Measurements from ENCODE around the gene TNFSF9.

The TNFSF9 gene

DNA sequence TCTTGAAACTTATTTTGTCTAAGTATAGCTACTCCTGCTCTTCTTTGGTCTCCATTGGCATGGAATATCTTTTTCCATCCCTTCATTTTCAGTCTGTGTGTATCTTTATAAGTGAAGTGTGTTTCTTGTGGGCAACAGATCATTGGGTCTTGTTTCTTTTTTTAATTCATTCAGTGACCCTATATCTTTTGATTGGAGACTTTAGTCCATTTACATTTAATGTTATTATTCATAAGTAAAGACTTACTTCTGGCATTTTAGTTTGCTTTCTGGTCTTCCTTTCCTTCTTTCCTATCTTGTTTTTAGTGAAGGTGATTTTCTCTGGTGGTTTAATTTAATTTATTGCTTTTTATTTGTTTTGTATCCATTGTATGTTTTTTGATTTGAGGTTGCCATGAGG is 40.3 kb downstream of the TNFSF9 start:
- Histone ChIP-seq H3K4me1 (no peaks in the 10 kb centered on the region), H3K4me2 (ENCODE audit: low read length) (no peak overlapping the region), H3K79me2 (no peaks in the 10 kb centered on the region)

DNA sequence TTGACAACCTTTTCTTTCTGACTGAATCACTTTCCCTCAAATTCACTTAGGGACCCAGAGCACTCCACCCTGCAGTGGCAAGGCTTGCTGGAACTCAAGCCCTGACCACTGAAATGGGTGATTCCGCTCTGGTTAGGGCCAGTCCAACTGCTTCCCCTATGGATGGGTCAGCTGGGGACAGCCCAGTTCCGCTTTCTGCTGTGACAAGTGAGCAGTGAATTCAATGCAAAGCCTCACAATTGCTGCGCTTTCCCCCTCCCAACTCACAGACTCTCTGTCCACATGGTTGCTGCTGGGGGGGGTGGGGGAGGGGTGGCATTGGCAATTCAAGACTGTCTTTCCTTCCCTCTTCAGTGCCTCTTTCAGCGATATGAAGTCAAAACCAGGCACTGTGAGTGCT is 41.4 kb downstream of the TNFSF9 start:
- H3K79me2 ChIP-seq, result no peaks in the 10 kb centered on the region
- no peak overlapping the region for H3K4me2 ChIP-seq (ENCODE audit: low read length)
- no peaks in the 10 kb centered on the region for H3K27me3 ChIP-seq (ENCODE audit: control insufficient read depth, insufficient read depth, low read length)
- H3K36me3 ChIP-seq (ENCODE audit: control insufficient read depth, insufficient read depth, low read length), result no peaks in the 10 kb centered on the region
- H3K27ac ChIP-seq, result no peak overlapping the region
- H3K4me3 ChIP-seq (ENCODE audit: low read depth, low read length), result no peak overlapping the region
- H3K9ac ChIP-seq, result no peak overlapping the region
- H2AFZ ChIP-seq, result no peak overlapping the region
- no peaks in the 10 kb centered on the region for H3K9me3 ChIP-seq (ENCODE audit: control insufficient read depth, low read length)
- H3K4me1 ChIP-seq, result no peaks in the 10 kb centered on the region
- TF ChIP-seq CTCF (IDR thresholded peaks at IDR 0.05), result no peak

More for the DNA sequence above, 40.3 kb downstream of the TNFSF9 start:
- no peak overlapping the region for H2AFZ ChIP-seq
- no peak overlapping the region for H3K27ac ChIP-seq
- H3K27me3 ChIP-seq (ENCODE audit: control insufficient read depth, insufficient read depth, low read length), result no peaks in the 10 kb centered on the region
- no peak for TF ChIP-seq CTCF (IDR thresholded peaks at IDR 0.05)
- H3K9ac ChIP-seq, result no peak overlapping the region
- H3K36me3 ChIP-seq (ENCODE audit: control insufficient read depth, insufficient read depth, low read length), result no peaks in the 10 kb centered on the region
- H3K4me3 ChIP-seq (ENCODE audit: low read depth, low read length), result no peak overlapping the region
- no peaks in the 10 kb centered on the region for H3K9me3 ChIP-seq (ENCODE audit: control insufficient read depth, low read length)

GRCh38 chr19:6573350-6573749 is 42.5 kb downstream of the TNFSF9 start:
- Histone ChIP-seq H3K27ac (no peak overlapping the region), H3K4me2 (ENCODE audit: low read length) (no peak overlapping the region), H3K36me3 (ENCODE audit: control insufficient read depth, insufficient read depth, low read length) (no peaks in the 10 kb centered on the region), H3K79me2 (no peaks in the 10 kb centered on the region), H2AFZ (no peak overlapping the region), H3K9me3 (ENCODE audit: control insufficient read depth, low read length) (no peaks in the 10 kb centered on the region), H3K9ac (no peak overlapping the region), H3K4me1 (no peaks in the 10 kb centered on the region), H3K27me3 (ENCODE audit: control insufficient read depth, insufficient read depth, low read length) (no peaks in the 10 kb centered on the region), H3K4me3 (ENCODE audit: low read depth, low read length) (no peak overlapping the region)
- no peak for TF ChIP-seq CTCF (IDR thresholded peaks at IDR 0.05)

DNA sequence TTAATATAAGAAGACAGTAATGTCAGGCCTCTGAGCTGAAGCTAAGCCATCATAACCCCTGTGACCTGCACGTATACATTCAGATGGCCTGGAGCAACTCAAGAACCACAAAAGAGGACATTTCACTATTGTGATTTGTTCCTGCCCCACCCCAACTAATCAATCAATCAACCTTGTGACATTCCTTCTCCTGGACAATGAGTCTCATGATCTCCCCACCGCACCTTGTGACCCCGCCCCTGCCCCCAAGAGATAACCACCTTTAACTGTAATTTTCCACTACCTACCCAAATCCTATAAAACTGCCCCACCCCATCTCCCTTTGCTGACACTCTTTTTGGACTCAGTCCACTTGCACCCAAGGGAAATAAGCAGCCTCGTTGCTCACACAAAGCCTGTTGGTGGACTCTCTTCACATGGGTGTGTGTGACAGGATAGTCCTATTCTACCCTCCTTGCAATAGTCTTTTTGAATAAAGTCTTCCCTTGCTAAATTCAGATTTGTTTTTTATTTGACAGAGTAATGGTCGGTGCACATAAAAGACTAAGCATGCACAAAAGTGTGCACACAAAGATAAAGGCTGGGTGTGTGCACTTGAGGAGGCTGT is 46.1 kb downstream of the TNFSF9 start:
- H3K9ac ChIP-seq, result no peak overlapping the region
- no peak overlapping the region for H3K27ac ChIP-seq
- no peak overlapping the region for H2AFZ ChIP-seq
- H3K4me2 ChIP-seq (ENCODE audit: low read length), result no peak overlapping the region
- H3K4me3 ChIP-seq (ENCODE audit: low read depth, low read length), result no peak overlapping the region
- no peak for TF ChIP-seq CTCF (IDR thresholded peaks at IDR 0.05)
- no peaks in the 10 kb centered on the region for H3K4me1 ChIP-seq
- no peaks in the 10 kb centered on the region for H3K36me3 ChIP-seq (ENCODE audit: control insufficient read depth, insufficient read depth, low read length)
- H3K79me2 ChIP-seq, result no peaks in the 10 kb centered on the region
- H3K27me3 ChIP-seq (ENCODE audit: control insufficient read depth, insufficient read depth, low read length), result no peaks in the 10 kb centered on the region
- H3K9me3 ChIP-seq (ENCODE audit: control insufficient read depth, low read length), result no peaks in the 10 kb centered on the region

DNA sequence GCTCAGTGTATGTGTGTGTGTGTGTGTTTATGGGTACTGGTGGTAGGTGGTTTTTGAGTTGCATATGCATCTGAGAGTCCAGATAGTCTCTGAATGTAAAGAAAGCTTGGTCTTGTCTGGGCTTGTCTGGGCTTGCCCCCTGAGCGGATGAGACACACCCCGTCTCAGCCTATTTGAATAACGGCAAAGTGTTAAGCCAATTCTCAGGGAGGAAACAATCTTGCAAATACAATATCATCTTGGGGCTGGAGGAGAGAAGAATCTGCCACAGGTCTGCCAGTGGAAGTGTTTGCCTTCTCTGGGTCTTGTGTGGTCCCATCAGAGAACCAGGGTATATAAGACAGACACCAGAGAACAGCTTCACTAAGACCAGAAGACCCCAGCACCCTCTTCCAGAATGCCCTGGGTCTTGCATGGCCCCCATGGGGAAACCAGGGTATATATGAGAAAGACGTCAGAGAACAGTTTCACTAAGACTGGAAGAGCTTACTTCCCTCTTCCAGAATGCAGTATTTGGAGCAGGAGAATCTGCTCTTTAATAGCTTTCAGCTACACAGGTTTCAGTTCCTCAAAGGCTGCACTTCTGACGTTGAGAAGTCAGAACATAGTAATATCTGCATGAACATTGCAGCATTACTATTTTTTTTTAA is 46.8 kb downstream of the TNFSF9 start:
- no peak for TF ChIP-seq CTCF (IDR thresholded peaks at IDR 0.05)
- Histone ChIP-seq H3K9ac (no peak overlapping the region), H3K4me2 (ENCODE audit: low read length) (no peak overlapping the region), H3K27me3 (ENCODE audit: control insufficient read depth, insufficient read depth, low read length) (no peaks in the 10 kb centered on the region), H3K36me3 (ENCODE audit: control insufficient read depth, insufficient read depth, low read length) (no peaks in the 10 kb centered on the region), H3K4me3 (ENCODE audit: low read depth, low read length) (no peak overlapping the region), H3K9me3 (ENCODE audit: control insufficient read depth, low read length) (no peaks in the 10 kb centered on the region), H3K79me2 (no peaks in the 10 kb centered on the region), H2AFZ (no peak overlapping the region), H3K4me1 (no peaks in the 10 kb centered on the region), H3K27ac (no peak overlapping the region)
